ENCODE results near the gene SHC1. TPM values are rescaled to one million over a fixed set of nuclear protein-coding genes. Genes with fewer than 3 reads are reported as not detected.

Gene SHC1
- polyA plus RNA-seq, 1 experiment, result 653 TPM

DNA sequence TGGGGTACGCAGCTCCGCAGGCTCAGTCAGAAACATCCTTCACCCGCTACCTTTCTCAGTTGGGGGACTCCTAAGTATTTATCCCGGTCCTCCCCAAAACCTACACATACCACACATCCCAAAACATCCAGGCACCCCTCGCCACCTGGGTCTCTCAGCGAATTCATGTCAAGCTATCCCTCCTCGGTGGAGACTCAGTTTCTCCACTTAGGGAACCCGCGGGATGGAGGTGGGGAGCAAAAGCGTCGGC lies 30.8 kb upstream of the SHC1 start:
- Histone ChIP-seq H3K27me3 (ENCODE audit: control insufficient read depth, insufficient read depth, low read length) (no peaks in the 10 kb centered on the region), H3K36me3 (ENCODE audit: control insufficient read depth, insufficient read depth, low read length) (no peaks in the 10 kb centered on the region; the same call in 1 of the 2 replicates), H3K4me3 (ENCODE audit: low read depth, low read length) (peak overlapping the region; percentile 64)
- CTCF ChIA-PET, result interaction anchor here (0.5 to 8.3 kb wide), 6 partner anchors 14 to 967 kb away, joined by 3 to 74 read pairs (median 4); partner anchors contain the start of gene PBXIP1
- no peak for DNase-seq (ENCODE audit: low read depth)
- TF ChIP-seq, protein P1, sequence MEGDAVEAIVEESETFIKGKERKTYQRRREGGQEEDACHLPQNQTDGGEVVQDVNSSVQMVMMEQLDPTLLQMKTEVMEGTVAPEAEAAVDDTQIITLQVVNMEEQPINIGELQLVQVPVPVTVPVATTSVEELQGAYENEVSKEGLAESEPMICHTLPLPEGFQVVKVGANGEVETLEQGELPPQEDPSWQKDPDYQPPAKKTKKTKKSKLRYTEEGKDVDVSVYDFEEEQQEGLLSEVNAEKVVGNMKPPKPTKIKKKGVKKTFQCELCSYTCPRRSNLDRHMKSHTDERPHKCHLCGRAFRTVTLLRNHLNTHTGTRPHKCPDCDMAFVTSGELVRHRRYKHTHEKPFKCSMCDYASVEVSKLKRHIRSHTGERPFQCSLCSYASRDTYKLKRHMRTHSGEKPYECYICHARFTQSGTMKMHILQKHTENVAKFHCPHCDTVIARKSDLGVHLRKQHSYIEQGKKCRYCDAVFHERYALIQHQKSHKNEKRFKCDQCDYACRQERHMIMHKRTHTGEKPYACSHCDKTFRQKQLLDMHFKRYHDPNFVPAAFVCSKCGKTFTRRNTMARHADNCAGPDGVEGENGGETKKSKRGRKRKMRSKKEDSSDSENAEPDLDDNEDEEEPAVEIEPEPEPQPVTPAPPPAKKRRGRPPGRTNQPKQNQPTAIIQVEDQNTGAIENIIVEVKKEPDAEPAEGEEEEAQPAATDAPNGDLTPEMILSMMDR (IDR thresholded peaks at IDR 0.05; ENCODE audit: insufficient read depth, low read depth, low read length), result no peak
- POLR2A ChIA-PET, result no interaction called here

DNA sequence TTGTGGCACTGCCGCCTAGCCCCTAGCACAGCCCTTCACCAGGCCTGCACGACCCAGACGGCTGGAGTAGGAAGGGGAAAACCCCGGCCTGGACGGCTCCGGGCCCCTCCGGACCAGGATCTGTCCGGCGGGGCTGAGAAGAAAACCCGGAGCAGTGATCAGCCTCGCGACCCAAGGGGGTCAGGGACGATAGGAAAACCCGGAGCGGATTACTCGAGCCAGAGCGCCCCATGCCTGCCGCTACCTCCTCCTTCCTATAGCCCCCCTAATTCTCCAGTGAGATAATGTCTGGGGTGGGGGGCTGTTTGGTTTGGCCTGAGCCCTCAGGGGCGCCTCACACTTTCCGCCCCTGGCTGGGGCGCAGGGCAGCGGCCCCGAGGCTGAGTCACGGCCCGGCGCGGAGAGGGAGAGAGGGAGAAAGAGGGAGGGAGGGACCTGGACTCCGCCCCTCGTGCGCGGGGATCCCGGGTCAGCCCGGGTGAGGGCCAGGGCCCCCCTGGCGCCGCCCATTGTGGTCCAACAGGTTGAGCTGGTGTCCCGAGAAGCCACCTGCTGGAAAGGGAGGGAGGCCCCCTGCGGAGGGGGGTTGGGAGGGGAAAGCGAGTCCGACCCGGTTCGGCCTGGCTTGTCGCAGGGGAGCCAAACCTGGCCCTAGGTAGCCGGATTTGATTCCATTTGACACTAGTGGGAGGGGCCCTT lies 30.3 kb upstream of the SHC1 start:
- ChIA-PET CTCF (interaction anchor here (0.5 to 9.0 kb wide), 12 partner anchors 13 to 967 kb away, joined by 3 to 95 read pairs (median 6); partner anchors contain the start of genes CKS1B and PBXIP1), POLR2A (no interaction called here)
- H3K36me3 ChIP-seq (ENCODE audit: control insufficient read depth, insufficient read depth, low read length), result no peaks in the 10 kb centered on the region
- H3K4me3 ChIP-seq (ENCODE audit: low read depth, low read length), result peak overlapping the region; percentile 64
- DNase-seq (ENCODE audit: low read depth), result no peak
- no peaks in the 10 kb centered on the region for H3K27me3 ChIP-seq (ENCODE audit: control insufficient read depth, insufficient read depth, low read length)
- TF ChIP-seq, protein P1 (IDR thresholded peaks at IDR 0.05; ENCODE audit: insufficient read depth, low read depth, low read length), result no peak

DNA sequence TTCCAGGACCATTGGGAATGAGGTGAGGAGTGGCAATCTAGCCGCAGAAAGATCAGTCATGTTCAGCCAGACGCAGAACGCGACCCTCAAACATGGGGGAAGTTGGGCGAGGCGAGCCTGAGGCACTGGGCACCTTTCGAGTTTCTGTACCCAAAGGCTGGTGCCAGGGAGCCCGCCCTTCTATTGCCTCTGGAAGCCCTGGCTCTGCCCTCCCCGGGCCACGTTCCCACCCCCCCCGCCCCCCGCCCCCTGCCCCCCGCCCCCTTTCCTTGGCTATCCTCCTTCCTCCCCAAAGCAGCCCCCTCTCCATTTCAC lies 29.8 kb upstream of the SHC1 start:
- TF ChIP-seq, protein P1 (IDR thresholded peaks at IDR 0.05; ENCODE audit: insufficient read depth, low read depth, low read length), result no peak
- CTCF ChIA-PET, result interaction anchor here (0.7 to 9.0 kb wide), 14 partner anchors 15 to 441 kb away, joined by 4 to 95 read pairs (median 12); partner anchors contain the start of genes ADAM15, CKS1B, FLAD1 and PBXIP1
- no peak for DNase-seq (ENCODE audit: low read depth)
- Histone ChIP-seq H3K27me3 (ENCODE audit: control insufficient read depth, insufficient read depth, low read length) (no peaks in the 10 kb centered on the region), H3K36me3 (ENCODE audit: control insufficient read depth, insufficient read depth, low read length) (no peaks in the 10 kb centered on the region), H3K4me3 (ENCODE audit: low read depth, low read length) (peak overlapping the region; percentile 64)
- POLR2A ChIA-PET, result no interaction called here

DNA sequence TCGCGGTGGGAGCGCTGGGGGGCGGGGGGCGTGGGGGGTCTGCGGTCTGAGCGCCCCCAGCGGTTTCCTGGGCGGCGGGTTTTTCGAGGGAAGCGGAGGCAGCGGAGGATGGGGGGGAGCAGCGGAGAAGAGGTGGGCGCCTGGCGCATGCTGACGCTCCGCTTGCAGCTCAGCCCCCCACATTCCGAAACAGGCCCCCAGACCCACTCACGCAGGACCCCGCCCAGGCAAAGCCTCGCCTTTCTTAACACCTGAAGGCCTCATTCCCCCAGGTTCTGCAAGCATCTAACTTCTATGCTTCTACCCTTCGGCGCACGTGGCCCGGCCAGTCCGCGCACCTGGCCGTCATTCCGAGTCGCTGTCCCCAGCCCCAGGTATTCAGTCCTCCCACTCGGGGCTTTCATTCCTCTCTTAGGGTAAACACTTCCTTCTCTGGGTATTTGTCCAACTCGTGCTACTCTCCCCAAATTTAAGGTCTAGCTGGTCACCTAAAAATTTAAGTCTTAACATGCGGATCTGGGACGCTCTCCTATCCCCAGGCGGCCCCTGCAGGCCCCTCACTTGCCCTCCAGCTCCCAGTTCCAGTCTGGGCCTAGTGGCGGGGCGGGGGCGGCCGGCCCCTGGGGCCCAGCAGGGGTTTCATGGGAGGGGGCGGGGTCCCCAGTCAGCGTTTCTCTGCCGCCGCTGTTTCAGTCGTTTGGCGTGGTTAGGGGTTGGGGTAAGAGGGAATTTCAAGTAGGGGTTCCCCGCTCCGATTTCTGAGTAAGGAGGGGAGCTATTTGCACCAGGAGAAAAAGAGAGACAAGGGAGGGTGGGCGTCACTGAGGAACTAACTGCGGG lies 29.2 kb upstream of the SHC1 start:
- ChIA-PET POLR2A (interaction anchor here (0.6 kb wide), 1 partner anchor 29 kb away, joined by 3 read pairs; no protein-coding TSS in a partner anchor), CTCF (interaction anchor here (0.7 to 9.0 kb wide), 24 partner anchors 12 to 440 kb away, joined by 3 to 95 read pairs (median 6); partner anchors contain the start of genes ADAM15, CKS1B, FLAD1 and PBXIP1)
- no peak for DNase-seq (ENCODE audit: low read depth)
- Histone ChIP-seq H3K27me3 (ENCODE audit: control insufficient read depth, insufficient read depth, low read length) (no peaks in the 10 kb centered on the region), H3K36me3 (ENCODE audit: control insufficient read depth, insufficient read depth, low read length) (no peaks in the 10 kb centered on the region), H3K4me3 (ENCODE audit: low read depth, low read length) (peak overlapping the region; percentile 64)
- TF ChIP-seq, protein P1 (IDR thresholded peaks at IDR 0.05; ENCODE audit: insufficient read depth, low read depth, low read length), result no peak

All from BJ (cell line).